Endometrial microvascular endothelial cells (primary cell): ENCODE results near the gene CAB39. TPM values are rescaled to one million over a fixed set of nuclear protein-coding genes. Genes with fewer than 3 reads are reported as not detected.

Experiments
- in situ Hi-C: cut with HindIII; loops from 2 replicates; pipeline ENCODE4 v1.10.0; 2017; ENCODE audit warnings: low sequenced_read_pairs, low pct_unique_long_range_greater_than_20kb; ENCODE audit errors: inconsistent ontology term
- total RNA-seq: library from RNA; depleted of rRNA; stranded (reverse); fragments of >200 nt; gene quantifications from one replicate; pipeline ENCODE4 v1.2.3, GENCODE V29; 2015; ENCODE audit errors: inconsistent ontology term

CAB39 gene
- total RNA-seq, 1 donor from 2014 or later = 65.6 TPM

- in situ Hi-C loops = no loop called here
Measured at GRCh38 chr2:230825354-230825753, 112.7 kb downstream of the CAB39 start.

DNA sequence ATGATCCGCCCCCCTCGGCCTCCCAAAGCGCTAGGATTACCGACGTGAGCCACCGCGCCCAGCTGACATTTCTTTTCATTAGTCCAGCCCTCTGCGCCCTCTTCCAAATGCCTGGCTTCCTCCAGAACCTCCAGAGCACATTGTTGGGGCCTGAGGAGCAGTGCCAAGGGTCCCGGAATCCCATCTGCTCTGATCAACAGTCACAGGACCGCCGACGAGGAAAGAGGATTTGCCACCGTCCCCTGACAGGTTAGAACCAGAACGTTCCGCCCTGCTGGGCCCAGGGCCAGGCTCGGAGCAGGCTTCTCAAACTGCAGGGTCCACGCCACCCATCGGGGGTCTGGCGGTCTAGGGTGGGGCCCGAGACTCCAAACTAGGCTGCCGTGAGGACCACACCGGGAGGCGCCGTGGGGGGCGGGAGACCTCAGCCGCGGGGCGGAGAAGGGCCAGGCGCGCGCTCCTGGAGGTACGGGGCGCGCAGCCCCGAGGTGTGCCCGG, 115.2 kb downstream of the CAB39 start:
- in situ Hi-C loops = no loop called here

GRCh38 chr2:230828272-230828961, 115.8 kb downstream of the CAB39 start:
- in situ Hi-C loops = no loop called here

DNA sequence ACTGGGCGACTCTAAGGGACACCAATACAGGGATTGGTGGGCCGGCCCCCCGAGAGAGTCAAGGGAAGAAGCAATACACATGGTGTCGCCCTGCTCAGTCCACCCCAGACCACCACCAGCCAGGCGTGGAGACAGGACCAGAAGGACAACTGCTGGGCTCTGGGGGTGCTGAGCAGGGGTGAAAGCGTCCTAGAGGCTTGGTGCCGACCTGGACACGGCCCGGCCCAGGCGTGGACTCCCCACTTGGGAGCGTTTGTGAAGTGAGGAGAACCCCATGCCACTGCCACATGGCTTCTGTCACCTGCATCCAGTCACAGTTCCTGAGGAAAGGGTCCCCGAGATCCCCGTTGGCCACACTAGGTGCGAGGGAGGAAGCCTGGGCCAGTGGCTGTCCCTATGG, 116.7 kb downstream of the CAB39 start:
- in situ Hi-C loops = no loop called here

DNA sequence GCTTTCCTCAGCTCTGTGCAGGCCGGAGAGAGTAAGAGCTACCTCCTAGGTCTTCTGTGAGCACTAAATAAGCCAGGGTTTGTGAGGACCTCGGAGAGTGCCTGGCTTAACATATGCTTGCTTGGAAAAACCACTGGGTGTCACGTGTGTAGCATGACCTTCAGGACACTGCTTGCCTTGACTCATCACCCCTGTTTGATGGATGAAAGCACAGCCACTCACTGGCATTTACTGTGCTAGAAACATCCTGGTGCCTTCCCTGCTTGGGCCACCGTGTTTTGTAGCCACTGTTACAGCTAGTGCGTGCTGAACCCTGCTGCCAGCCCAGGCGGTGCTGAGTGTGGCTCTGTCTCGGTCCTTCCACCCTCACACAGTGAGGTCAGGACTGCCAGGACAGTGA, 117.3 kb downstream of the CAB39 start:
- in situ Hi-C loops = no loop called here

- in situ Hi-C loops = no loop called here
Measured at GRCh38 chr2:230830428-230830827, 117.8 kb downstream of the CAB39 start.

DNA sequence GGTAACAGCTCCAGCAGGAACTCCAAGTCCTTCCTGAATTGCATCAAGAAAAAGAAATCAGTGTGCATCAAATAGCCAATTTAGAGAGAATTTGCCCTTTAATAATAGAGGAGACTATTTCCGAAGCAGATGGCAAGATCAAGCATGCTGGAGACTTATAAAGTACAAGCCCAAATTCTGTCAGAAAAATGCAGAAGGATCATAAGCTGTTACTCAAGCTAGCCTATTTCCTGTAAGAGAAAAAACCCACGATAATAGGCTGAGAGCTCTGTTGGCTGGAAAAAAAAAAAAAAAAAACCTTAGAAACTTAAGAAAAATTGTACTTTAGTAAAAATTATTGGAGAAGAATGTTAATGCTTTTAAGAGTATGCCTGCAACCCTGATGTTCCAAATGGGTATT, 127.7 kb downstream of the CAB39 start:
- in situ Hi-C loops = no loop called here

- in situ Hi-C loops = no loop called here
Measured at GRCh38 chr2:230842473-230842872, 129.8 kb downstream of the CAB39 start.

DNA sequence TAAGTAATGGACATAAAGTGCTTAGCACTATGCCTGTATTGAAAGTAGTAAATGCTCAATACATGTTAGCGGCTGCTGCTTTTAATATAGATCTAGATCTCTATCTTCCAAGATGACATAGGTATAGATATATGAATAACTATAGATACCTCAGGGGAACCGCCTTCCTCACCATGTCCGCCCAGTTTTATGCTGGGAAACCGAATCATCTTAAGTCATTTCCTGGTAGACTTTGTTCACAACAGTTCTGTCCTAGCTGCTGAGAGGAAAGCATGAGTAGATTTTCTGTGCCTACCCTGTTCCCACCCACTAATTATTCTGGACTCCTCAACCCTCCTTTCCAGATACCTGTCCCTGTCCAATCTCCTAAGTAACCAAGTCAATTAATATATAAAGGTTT, 130.5 kb downstream of the CAB39 start:
- in situ Hi-C loops = no loop called here

- in situ Hi-C loops = no loop called here
Measured at GRCh38 chr2:230846360-230846759, 133.7 kb downstream of the CAB39 start.

GRCh38 chr2:230847883-230848388, 135.3 kb downstream of the CAB39 start:
- in situ Hi-C loops = no loop called here

GRCh38 chr2:230849633-230850357, 137.2 kb downstream of the CAB39 start:
- in situ Hi-C loops = no loop called here

- in situ Hi-C loops = no loop called here
Measured at GRCh38 chr2:230850358-230850658, 137.7 kb downstream of the CAB39 start.

DNA sequence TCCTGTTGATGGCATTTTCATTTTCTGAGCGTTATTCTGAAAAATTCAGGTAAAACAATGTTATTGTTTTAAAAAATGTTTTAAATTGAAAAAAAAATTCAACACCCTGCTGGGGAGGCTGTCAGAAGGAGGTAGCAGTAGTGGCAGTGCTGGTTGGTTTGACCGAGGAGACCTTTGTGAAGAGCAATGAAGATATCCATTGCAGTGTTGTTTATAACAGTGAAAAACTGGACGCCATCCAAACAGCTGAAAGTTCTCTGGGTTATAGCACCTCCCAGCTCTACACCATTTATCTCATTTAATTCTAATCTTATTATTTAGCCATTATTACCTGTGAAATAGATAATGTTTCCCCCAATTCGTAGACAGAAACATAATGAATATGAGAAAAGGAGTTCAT, 139.5 kb downstream of the CAB39 start:
- in situ Hi-C loops = no loop called here

- in situ Hi-C loops = no loop called here
Measured at GRCh38 chr2:230861552-230862255, 149.1 kb downstream of the CAB39 start.

DNA sequence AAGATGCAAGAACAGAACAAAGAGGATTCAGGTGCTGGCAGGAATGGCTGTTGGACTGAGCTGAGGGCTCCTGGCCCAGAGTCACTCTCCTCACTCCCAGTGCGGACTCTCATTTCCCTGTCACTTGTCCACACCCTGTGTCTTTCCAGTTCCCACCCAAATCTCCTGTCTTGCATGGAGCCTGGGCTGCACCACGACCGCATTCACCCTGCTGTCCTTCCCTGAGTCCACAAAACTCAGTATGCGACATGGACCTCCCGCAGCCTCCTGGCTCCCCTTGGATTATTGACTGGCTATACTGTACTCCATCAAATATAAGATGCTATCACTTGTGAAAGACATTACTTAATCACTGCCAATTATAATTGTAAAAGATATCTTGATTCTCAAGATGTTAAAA, 149.7 kb downstream of the CAB39 start:
- in situ Hi-C loops = no loop called here

GRCh38 chr2:230863031-230863430, 150.4 kb downstream of the CAB39 start:
- in situ Hi-C loops = no loop called here

DNA sequence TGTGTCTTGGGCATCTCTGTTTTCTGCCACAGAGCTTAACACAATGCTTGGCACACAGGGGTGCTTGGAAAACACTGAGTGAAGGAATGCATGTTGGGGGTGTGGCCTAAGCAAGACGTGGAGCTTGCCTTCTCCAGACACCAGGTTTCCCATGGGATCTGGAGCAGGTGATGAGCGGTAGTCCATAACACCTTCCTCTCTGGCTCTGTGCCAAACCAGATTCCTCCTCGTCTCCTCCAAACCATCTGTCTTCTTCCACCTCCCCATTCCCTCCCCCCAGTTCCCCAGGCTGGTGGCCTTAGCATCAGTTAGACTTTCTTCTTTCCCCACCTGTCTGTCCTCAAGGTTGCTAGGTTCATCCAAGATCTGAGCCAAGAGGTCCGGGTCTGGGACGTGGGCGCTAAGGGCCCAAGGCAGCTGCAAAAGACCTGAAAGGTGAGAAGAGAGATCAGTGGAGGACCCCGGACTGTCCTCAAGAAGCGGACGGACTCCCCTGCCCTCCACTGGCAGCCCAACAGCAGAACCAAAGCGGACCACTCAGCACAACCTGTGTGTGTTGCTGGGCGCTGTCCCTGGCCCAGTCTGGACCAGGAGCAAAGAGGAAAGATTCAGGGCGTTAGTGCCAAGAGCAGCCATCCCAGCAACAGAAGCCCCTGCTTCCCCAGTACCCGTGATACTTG, 150.9 kb downstream of the CAB39 start:
- in situ Hi-C loops = no loop called here

GRCh38 chr2:230864122-230864604, 151.5 kb downstream of the CAB39 start:
- in situ Hi-C loops = no loop called here
